Loucy (cell line): ENCODE measurements around the gene TCF7L2.

Source experiments
- H2AFZ ChIP-seq: fragments of 200-600 bp; sonication (generic); 2 replicates; pipeline ENCODE4 v1.6.0; 2016; ENCODE audit warnings: antibody characterized with exemption, mild to moderate bottlenecking, low read length, moderate library complexity
- H3F3A ChIP-seq: fragments of 200-600 bp; 2 replicates; pipeline ENCODE4 v1.6.0; 2016; ENCODE audit warnings: antibody characterized with exemption, low read depth, mild to moderate bottlenecking
- H3K27me3 ChIP-seq: fragments of 200-600 bp; sonication (generic); 2 replicates; pipeline ENCODE4 v1.6.1; 2014; ENCODE audit warnings: low read length, mild to moderate bottlenecking; ENCODE audit not compliant: insufficient read depth, poor library complexity, severe bottlenecking
- H3K36me3 ChIP-seq: fragments of 200-600 bp; sonication (generic); 2 replicates; pipeline ENCODE4 v1.6.1; 2016; ENCODE audit warnings: low read length; ENCODE audit not compliant: insufficient read depth
- H3K4me1 ChIP-seq: fragments of 200-600 bp; sonication (generic); 2 replicates; pipeline ENCODE4 v1.5.1; 2014; ENCODE audit warnings: low read length, mild to moderate bottlenecking; ENCODE audit not compliant: insufficient read depth, poor library complexity, severe bottlenecking
- H3K4me2 ChIP-seq: fragments of 200-600 bp; sonication (generic); 2 replicates; pipeline ENCODE4 v1.6.0; 2014; ENCODE audit warnings: antibody characterized with exemption, low read length, low read depth, mild to moderate bottlenecking; ENCODE audit not compliant: poor library complexity, severe bottlenecking
- H3K4me3 ChIP-seq: fragments of 200-600 bp; sonication (generic); 2 replicates; pipeline ENCODE4 v1.5.1; 2014; ENCODE audit warnings: low read length, mild to moderate bottlenecking, mixed read lengths; ENCODE audit not compliant: poor library complexity, severe bottlenecking
- H3K79me2 ChIP-seq: fragments of 200-600 bp; sonication (generic); 2 replicates; pipeline ENCODE4 v1.6.1; 2014; ENCODE audit warnings: low read length; ENCODE audit not compliant: insufficient read depth
- H3K9ac ChIP-seq: fragments of 200-600 bp; sonication (generic); 2 replicates; pipeline ENCODE4 v1.6.0; 2014; ENCODE audit warnings: mild to moderate bottlenecking, low read depth, low read length, moderate library complexity; ENCODE audit not compliant: poor library complexity, severe bottlenecking
- H3K9me2 ChIP-seq: fragments of 200-600 bp; sonication (generic); replicated peaks from 2 replicates; pipeline ENCODE4 v1.6.1; 2016; ENCODE audit warnings: low read depth, low read length, mixed read lengths
- H3K9me3 ChIP-seq: fragments of 200-600 bp; sonication (generic); 2 replicates; pipeline ENCODE4 v1.6.1; 2014; ENCODE audit warnings: mild to moderate bottlenecking, antibody characterized with exemption, low read length, low read depth; ENCODE audit not compliant: insufficient read depth
- H4K20me1 ChIP-seq: fragments of 200-600 bp; sonication (generic); 2 replicates; pipeline ENCODE4 v1.6.0; 2014; ENCODE audit warnings: antibody characterized with exemption, low read length, mild to moderate bottlenecking; ENCODE audit not compliant: insufficient read depth, poor library complexity, severe bottlenecking
- CTCF ChIP-seq: fragments of 200-600 bp; sonication (generic); conservative IDR thresholded peaks from 2 replicates; pipeline ENCODE4 v1.5.1; 2014; ENCODE audit warnings: mild to moderate bottlenecking, antibody characterized with exemption, low read length
- EZH2phosphoT487 ChIP-seq: fragments of 200-600 bp; IDR thresholded peaks from 2 replicates; pipeline ENCODE4 v1.6.1; 2018; ENCODE audit warnings: antibody characterized with exemption, mild to moderate bottlenecking, moderate library complexity, borderline replicate concordance

The TCF7L2 gene

GRCh38 chr10:112918771-112919170, 31.3 kb upstream of the TCF7L2 start:
- no peaks in the 10 kb centered on the region for H3K9me2 ChIP-seq
- TF ChIP-seq EZH2phosphoT487 (no peak), CTCF (no peak)
- H3K27me3 ChIP-seq, result no peaks in the 10 kb centered on the region

GRCh38 chr10:112919721-112920120, 30.3 kb upstream of the TCF7L2 start:
- Histone ChIP-seq H2AFZ (no peak overlapping the region), H4K20me1 (no peaks in the 10 kb centered on the region), H3K9me2 (no peaks in the 10 kb centered on the region), H3K36me3 (no peaks in the 10 kb centered on the region), H3K4me3 (no peak overlapping the region), H3F3A (no peaks in the 10 kb centered on the region), H3K9me3 (no peaks in the 10 kb centered on the region), H3K4me2 (no peak overlapping the region), H3K27me3 (no peaks in the 10 kb centered on the region), H3K4me1 (no peaks in the 10 kb centered on the region), H3K79me2 (no peaks in the 10 kb centered on the region), H3K9ac (no peak overlapping the region)
- no peak for TF ChIP-seq CTCF
- no peak for TF ChIP-seq EZH2phosphoT487

More at GRCh38 chr10:112918771-112919170, 31.3 kb upstream of the TCF7L2 start:
- no peaks in the 10 kb centered on the region for H4K20me1 ChIP-seq
- no peaks in the 10 kb centered on the region for H3K36me3 ChIP-seq
- no peak overlapping the region for H3K9ac ChIP-seq
- H3K4me3 ChIP-seq, result no peak overlapping the region
- H3K4me1 ChIP-seq, result no peaks in the 10 kb centered on the region
- H3K4me2 ChIP-seq, result no peak overlapping the region
- no peaks in the 10 kb centered on the region for H3K9me3 ChIP-seq
- H2AFZ ChIP-seq, result no peak overlapping the region
- no peaks in the 10 kb centered on the region for H3F3A ChIP-seq
- H3K79me2 ChIP-seq, result no peaks in the 10 kb centered on the region

DNA sequence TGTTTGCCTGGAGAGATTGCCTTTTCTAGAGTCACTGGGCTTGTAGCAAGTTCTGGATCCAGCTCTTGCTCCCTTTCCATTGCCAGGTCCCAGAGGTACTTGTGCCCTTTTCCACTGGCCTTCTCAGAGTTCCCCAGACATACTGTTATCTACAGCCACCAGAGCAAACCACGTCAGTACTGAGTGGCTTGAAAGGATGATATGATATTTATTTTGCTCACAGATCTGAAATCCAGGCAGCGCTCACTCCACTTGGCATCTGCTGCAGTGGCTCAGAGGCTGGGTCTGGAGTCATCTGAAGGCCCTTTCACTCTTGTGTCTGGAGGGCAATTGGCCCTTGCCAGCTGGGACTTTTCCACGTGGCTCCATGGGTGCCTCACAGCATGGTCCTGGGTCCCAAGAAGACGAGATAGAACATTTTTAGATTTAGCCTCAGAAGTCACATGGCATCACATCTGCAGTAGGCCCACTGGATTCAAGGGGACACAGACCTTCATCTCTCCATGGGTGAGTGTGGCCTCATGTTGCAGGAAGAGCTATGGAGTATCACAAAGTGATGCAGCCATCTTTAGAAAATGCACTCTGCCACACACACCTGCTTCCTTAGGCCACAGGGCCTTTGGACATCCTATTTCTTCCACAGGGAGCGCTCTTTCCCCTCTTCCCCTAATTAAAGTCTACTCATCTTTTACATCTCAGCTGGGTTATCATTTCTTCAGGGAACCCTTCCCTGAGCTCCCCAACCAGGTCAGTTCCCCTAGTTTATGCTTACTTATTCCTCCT, 22.9 kb upstream of the TCF7L2 start:
- Histone ChIP-seq H3K4me2 (no peak overlapping the region), H3K79me2 (no peaks in the 10 kb centered on the region), H3K4me1 (no peaks in the 10 kb centered on the region), H3K9me3 (no peaks in the 10 kb centered on the region), H3K27me3 (no peaks in the 10 kb centered on the region), H3K36me3 (no peaks in the 10 kb centered on the region), H4K20me1 (no peaks in the 10 kb centered on the region), H3K9ac (no peak overlapping the region), H3F3A (no peaks in the 10 kb centered on the region), H3K4me3 (no peak overlapping the region), H3K9me2 (no peaks in the 10 kb centered on the region), H2AFZ (no peak overlapping the region)
- TF ChIP-seq EZH2phosphoT487, result no peak
- no peak for TF ChIP-seq CTCF
